WTC11 (cell line): Measurements from ENCODE around the gene CDIP1. TPM values are rescaled to one million over a fixed set of nuclear protein-coding genes. Genes with fewer than 3 reads are reported as not detected.

Source experiments
- ATAC-seq: fragments of 200-7000 bp; cut with Tn5 transposase; 2 replicates; pipeline ENCODE4 v1.10.0; 2021; ENCODE audit warnings: mild to moderate bottlenecking, moderate library complexity
- CTCF ChIA-PET: fragments of 300-600 bp; sonication (Branson Sonifier 250); formaldehyde crosslinking; loops from one replicate; lab custom pipeline; 2021; ENCODE audit warnings: antibody characterized with exemption; lab: Charles Lee
- POLR2A ChIA-PET: fragments of 350-600 bp; sonication (Branson Sonifier 250); formaldehyde crosslinking; loops from one replicate; lab custom pipeline; 2021; ENCODE audit warnings: antibody characterized with exemption; lab: Charles Lee
- DNase-seq: peaks from one replicate; pipeline ENCODE4 v3.0.0; 2021; ENCODE audit warnings: low spot score
- H3K27ac Mint-ChIP-seq: 2 replicates; pipeline ENCODE4 v1.8.0; 2021; ENCODE audit warnings: mixed read lengths
- H3K27me3 Mint-ChIP-seq: 2 replicates; pipeline ENCODE4 v1.8.0; 2021; ENCODE audit warnings: low read depth, mild to moderate bottlenecking, moderate library complexity, mixed read lengths
- H3K36me3 Mint-ChIP-seq: 2 replicates; pipeline ENCODE4 v1.8.0; 2021; ENCODE audit warnings: mixed read lengths
- H3K4me1 Mint-ChIP-seq: 2 replicates; pipeline ENCODE4 v1.8.0; 2022; ENCODE audit warnings: mixed read lengths
- H3K4me3 Mint-ChIP-seq: 2 replicates; pipeline ENCODE4 v1.8.0; 2021; ENCODE audit warnings: mild to moderate bottlenecking, moderate library complexity, mixed read lengths
- H3K9me3 Mint-ChIP-seq: 2 replicates; pipeline ENCODE4 v1.8.0; 2021; ENCODE audit warnings: mixed read lengths
- ARID4B ChIP-seq: sonication (generic); formaldehyde crosslinking; IDR thresholded peaks from 2 replicates; pipeline ENCODE4 v1.8.0; 2023; ENCODE audit warnings: missing genetic modification reagents, mild to moderate bottlenecking, borderline replicate concordance
- ATF2 ChIP-seq: sonication (generic); formaldehyde crosslinking; IDR thresholded peaks from 2 replicates; pipeline ENCODE4 v1.8.1; 2022; ENCODE audit warnings: low read depth, missing genetic modification reagents, borderline replicate concordance
- CREM ChIP-seq: sonication (generic); formaldehyde crosslinking; IDR thresholded peaks from 2 replicates; pipeline ENCODE4 v1.8.1; 2022; ENCODE audit warnings: mild to moderate bottlenecking, missing genetic modification reagents, moderate library complexity
- CTCF ChIP-seq: fragments of 200-600 bp; IDR thresholded peaks from 2 replicates; pipeline ENCODE4 v1.8.0; 2022; ENCODE audit warnings: antibody characterized with exemption
- FOXJ3 ChIP-seq: sonication (generic); formaldehyde crosslinking; IDR thresholded peaks from 2 replicates; pipeline ENCODE4 v1.9.0; 2021; ENCODE audit warnings: missing genetic modification reagents, mild to moderate bottlenecking, borderline replicate concordance
- HMGA2 ChIP-seq: fragments of 250-450 bp; sonication (Bioruptor Pico); IDR thresholded peaks from 2 replicates; pipeline ENCODE4 v1.4.0; 2021; ENCODE audit warnings: mild to moderate bottlenecking, moderate library complexity
- JAZF1 ChIP-seq: fragments of 250-450 bp; sonication (Bioruptor Pico); IDR thresholded peaks from 2 replicates; pipeline ENCODE4 v1.9.0; 2021; ENCODE audit warnings: moderate library complexity, mild to moderate bottlenecking, inconsistent platforms
- NFYB ChIP-seq: sonication (generic); formaldehyde crosslinking; conservative IDR thresholded peaks from 2 replicates; pipeline ENCODE4 v1.8.0; 2022; ENCODE audit warnings: low read depth, missing genetic modification reagents
- NR3C1 ChIP-seq: sonication (generic); formaldehyde crosslinking; conservative IDR thresholded peaks from 2 replicates; pipeline ENCODE4 v1.8.1; 2023; ENCODE audit warnings: low read depth, mild to moderate bottlenecking, missing genetic modification reagents
- RORB ChIP-seq: fragments of 250-450 bp; sonication (Bioruptor Pico); IDR thresholded peaks from 2 replicates; pipeline ENCODE4 v1.9.0; 2021; ENCODE audit warnings: mild to moderate bottlenecking
- SMAD3 ChIP-seq: sonication (generic); formaldehyde crosslinking; IDR thresholded peaks from 2 replicates; pipeline ENCODE4 v1.8.0; 2022; ENCODE audit warnings: missing genetic modification reagents, mild to moderate bottlenecking, borderline replicate concordance
- SP1 ChIP-seq: sonication (generic); formaldehyde crosslinking; conservative IDR thresholded peaks from 2 replicates; pipeline ENCODE4 v1.8.1; 2022; ENCODE audit warnings: missing genetic modification reagents
- USF2 ChIP-seq: sonication (generic); formaldehyde crosslinking; IDR thresholded peaks from 2 replicates; pipeline ENCODE4 v1.8.1; 2023; ENCODE audit warnings: mild to moderate bottlenecking, missing genetic modification reagents, moderate library complexity
- ZNF219 ChIP-seq: sonication (generic); formaldehyde crosslinking; IDR thresholded peaks from 2 replicates; pipeline ENCODE4 v1.8.0; 2023; ENCODE audit warnings: missing genetic modification reagents, mild to moderate bottlenecking, borderline replicate concordance
- total RNA-seq: library from RNA; stranded (reverse); gene quantifications from 3 replicates; pipeline ENCODE4 v1.2.3, GENCODE V29; 2021
- TF ChIP-seq, protein P1 (sequence below): sonication (generic); formaldehyde crosslinking; IDR thresholded peaks from 2 replicates; pipeline ENCODE4 v1.8.0; 2022; ENCODE audit warnings: mild to moderate bottlenecking, missing genetic modification reagents
- TF ChIP-seq, protein P2 (sequence below): sonication (generic); formaldehyde crosslinking; IDR thresholded peaks from 2 replicates; pipeline ENCODE4 v1.8.1; 2023; ENCODE audit warnings: mild to moderate bottlenecking, missing genetic modification reagents
- TF ChIP-seq, protein P3 (sequence below): sonication (generic); formaldehyde crosslinking; IDR thresholded peaks from 2 replicates; pipeline ENCODE4 v1.8.0; 2023; ENCODE audit warnings: missing genetic modification reagents
- TF ChIP-seq, protein P4 (sequence below): sonication (generic); formaldehyde crosslinking; IDR thresholded peaks from 2 replicates; pipeline ENCODE4 v1.8.1; 2023; ENCODE audit warnings: mild to moderate bottlenecking, missing genetic modification reagents
- TF ChIP-seq, protein P5 (sequence below): sonication (generic); formaldehyde crosslinking; IDR thresholded peaks from 2 replicates; pipeline ENCODE4 v1.8.0; 2022; ENCODE audit warnings: mild to moderate bottlenecking, missing genetic modification reagents

The CDIP1 gene
- total RNA-seq, 1 experiment from 2014 or later = 68.9 TPM

DNA sequence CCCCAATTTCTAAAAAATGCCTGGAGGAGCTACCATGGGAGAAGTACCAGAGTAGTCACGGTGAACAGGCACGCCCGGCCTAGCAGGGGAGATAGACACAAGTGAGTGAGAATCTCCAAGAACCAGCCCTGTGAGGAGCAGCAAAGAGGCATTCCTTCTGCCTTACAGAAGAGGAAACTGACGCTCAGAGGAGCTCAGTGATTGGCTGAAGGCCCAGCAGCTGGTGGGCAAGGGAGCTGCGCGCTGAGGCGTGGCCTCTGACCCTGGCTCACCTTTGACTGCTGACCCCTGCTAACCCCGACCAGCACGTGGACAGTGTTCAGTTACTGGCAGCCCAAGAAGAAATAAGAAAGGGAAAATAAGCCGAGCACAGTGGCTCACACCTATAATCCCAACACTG, 19.4 kb upstream of the CDIP1 start:
- DNase-seq (no peak), ATAC-seq (no peak)
- no peaks in the 10 kb centered on the region for H3K36me3 Mint-ChIP-seq
- CTCF ChIA-PET = interaction anchor here (3.3 kb wide), 1 partner anchor 9 kb away, joined by 20 read pairs; no protein-coding TSS in a partner anchor
- no peak overlapping the region for H3K4me3 Mint-ChIP-seq
- TF ChIP-seq SP1 (CRISPR knock-in tag) (no peak), CTCF (no peak), NFYB (CRISPR knock-in tag) (no peak), ATF2 (no peak), ZNF219 (CRISPR knock-in tag) (no peak)
- TF ChIP-seq, protein P1, sequence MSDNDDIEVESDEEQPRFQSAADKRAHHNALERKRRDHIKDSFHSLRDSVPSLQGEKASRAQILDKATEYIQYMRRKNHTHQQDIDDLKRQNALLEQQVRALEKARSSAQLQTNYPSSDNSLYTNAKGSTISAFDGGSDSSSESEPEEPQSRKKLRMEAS = no peak
- TF ChIP-seq, protein P2, sequence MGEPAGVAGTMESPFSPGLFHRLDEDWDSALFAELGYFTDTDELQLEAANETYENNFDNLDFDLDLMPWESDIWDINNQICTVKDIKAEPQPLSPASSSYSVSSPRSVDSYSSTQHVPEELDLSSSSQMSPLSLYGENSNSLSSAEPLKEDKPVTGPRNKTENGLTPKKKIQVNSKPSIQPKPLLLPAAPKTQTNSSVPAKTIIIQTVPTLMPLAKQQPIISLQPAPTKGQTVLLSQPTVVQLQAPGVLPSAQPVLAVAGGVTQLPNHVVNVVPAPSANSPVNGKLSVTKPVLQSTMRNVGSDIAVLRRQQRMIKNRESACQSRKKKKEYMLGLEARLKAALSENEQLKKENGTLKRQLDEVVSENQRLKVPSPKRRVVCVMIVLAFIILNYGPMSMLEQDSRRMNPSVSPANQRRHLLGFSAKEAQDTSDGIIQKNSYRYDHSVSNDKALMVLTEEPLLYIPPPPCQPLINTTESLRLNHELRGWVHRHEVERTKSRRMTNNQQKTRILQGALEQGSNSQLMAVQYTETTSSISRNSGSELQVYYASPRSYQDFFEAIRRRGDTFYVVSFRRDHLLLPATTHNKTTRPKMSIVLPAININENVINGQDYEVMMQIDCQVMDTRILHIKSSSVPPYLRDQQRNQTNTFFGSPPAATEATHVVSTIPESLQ = no peak
- no peaks in the 10 kb centered on the region for H3K4me1 Mint-ChIP-seq
- H3K27me3 Mint-ChIP-seq = peaks cover 3% of the 10 kb centered on the region; the same call in 1 of the 2 replicates
- POLR2A ChIA-PET = no interaction called here
- H3K9me3 Mint-ChIP-seq = no peaks in the 10 kb centered on the region
- H3K27ac Mint-ChIP-seq = no peak overlapping the region

- no peak overlapping the region for H3K4me3 Mint-ChIP-seq
- H3K27me3 Mint-ChIP-seq = peaks cover 3% of the 10 kb centered on the region; the same call in 1 of the 2 replicates
- ATAC-seq = no peak
- H3K27ac Mint-ChIP-seq = no peak overlapping the region
- no peaks in the 10 kb centered on the region for H3K4me1 Mint-ChIP-seq
- ChIA-PET CTCF (interaction anchor here (1.0 to 1.6 kb wide), 4 partner anchors 10 to 39 kb away, joined by 3 to 6 read pairs (median 5); no protein-coding TSS in a partner anchor), POLR2A (no interaction called here)
- no peaks in the 10 kb centered on the region for H3K36me3 Mint-ChIP-seq
- H3K9me3 Mint-ChIP-seq = no peaks in the 10 kb centered on the region
- no peak for DNase-seq
- TF ChIP-seq, protein P3, sequence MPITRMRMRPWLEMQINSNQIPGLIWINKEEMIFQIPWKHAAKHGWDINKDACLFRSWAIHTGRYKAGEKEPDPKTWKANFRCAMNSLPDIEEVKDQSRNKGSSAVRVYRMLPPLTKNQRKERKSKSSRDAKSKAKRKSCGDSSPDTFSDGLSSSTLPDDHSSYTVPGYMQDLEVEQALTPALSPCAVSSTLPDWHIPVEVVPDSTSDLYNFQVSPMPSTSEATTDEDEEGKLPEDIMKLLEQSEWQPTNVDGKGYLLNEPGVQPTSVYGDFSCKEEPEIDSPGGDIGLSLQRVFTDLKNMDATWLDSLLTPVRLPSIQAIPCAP = no peak
- no peak for TF ChIP-seq NR3C1 (CRISPR knock-in tag)
- TF ChIP-seq CREM (CRISPR knock-in tag) = no peak
- TF ChIP-seq HMGA2 (CRISPR knock-in tag) = no peak
- TF ChIP-seq, protein P4, sequence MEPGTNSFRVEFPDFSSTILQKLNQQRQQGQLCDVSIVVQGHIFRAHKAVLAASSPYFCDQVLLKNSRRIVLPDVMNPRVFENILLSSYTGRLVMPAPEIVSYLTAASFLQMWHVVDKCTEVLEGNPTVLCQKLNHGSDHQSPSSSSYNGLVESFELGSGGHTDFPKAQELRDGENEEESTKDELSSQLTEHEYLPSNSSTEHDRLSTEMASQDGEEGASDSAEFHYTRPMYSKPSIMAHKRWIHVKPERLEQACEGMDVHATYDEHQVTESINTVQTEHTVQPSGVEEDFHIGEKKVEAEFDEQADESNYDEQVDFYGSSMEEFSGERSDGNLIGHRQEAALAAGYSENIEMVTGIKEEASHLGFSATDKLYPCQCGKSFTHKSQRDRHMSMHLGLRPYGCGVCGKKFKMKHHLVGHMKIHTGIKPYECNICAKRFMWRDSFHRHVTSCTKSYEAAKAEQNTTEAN (CRISPR knock-in tag) = no peak
- no peak for TF ChIP-seq ARID4B (CRISPR knock-in tag)
- TF ChIP-seq FOXJ3 = no peak
- TF ChIP-seq, protein P5, sequence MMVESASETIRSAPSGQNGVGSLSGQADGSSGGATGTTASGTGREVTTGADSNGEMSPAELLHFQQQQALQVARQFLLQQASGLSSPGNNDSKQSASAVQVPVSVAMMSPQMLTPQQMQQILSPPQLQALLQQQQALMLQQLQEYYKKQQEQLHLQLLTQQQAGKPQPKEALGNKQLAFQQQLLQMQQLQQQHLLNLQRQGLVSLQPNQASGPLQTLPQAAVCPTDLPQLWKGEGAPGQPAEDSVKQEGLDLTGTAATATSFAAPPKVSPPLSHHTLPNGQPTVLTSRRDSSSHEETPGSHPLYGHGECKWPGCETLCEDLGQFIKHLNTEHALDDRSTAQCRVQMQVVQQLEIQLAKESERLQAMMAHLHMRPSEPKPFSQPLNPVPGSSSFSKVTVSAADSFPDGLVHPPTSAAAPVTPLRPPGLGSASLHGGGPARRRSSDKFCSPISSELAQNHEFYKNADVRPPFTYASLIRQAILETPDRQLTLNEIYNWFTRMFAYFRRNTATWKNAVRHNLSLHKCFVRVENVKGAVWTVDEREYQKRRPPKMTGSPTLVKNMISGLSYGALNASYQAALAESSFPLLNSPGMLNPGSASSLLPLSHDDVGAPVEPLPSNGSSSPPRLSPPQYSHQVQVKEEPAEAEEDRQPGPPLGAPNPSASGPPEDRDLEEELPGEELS (CRISPR knock-in tag) = no peak
- no peak for TF ChIP-seq RORB (CRISPR knock-in tag)
- no peak for TF ChIP-seq USF2 (CRISPR knock-in tag)
- no peak for TF ChIP-seq JAZF1 (CRISPR knock-in tag)
- TF ChIP-seq SMAD3 (CRISPR knock-in tag) = no peak
Measured at GRCh38 chr16:4556580-4556979, 18.0 kb upstream of the CDIP1 start.
